SH-SY5Y (cell line): ENCODE results near the gene HPSE.

Experiments used
- GATA2 ChIP-seq: IDR thresholded peaks from 2 replicates; pipeline ENCODE4 v1.6.1; 2011; ENCODE audit warnings: mild to moderate bottlenecking, low read depth, low read length
- GATA3 ChIP-seq: IDR thresholded peaks from 2 replicates; pipeline ENCODE4 v1.6.1; 2011; ENCODE audit warnings: low read depth, mild to moderate bottlenecking, low read length, moderate library complexity

DNA sequence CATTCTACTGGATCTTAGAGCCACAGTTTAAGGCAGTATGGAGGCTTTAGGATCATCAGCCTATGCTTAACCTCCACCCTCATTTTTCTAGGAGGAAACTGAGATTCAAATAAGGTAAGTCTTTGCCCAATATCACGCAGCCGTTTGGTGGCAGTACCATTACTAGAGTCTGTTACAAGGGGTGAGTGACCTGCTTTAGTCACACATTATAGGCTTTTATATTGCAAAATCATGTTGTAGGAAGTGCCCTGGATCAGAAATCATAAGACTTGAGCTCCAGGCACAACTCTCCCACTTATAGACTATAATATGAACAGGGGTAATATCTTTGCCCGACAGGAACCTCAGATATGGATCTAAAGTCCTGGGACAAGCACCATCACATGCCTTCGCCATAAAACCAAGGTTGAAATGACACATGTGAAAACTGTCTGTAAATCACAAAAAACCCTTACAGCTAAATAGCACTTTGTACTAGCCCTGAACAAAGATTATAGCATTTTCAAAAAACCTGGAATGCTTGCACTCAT is 19.2 kb downstream of the HPSE start:
- TF ChIP-seq GATA2 (no peak), GATA3 (no peak)
